ENCODE data around the gene ZRANB2.

DNA sequence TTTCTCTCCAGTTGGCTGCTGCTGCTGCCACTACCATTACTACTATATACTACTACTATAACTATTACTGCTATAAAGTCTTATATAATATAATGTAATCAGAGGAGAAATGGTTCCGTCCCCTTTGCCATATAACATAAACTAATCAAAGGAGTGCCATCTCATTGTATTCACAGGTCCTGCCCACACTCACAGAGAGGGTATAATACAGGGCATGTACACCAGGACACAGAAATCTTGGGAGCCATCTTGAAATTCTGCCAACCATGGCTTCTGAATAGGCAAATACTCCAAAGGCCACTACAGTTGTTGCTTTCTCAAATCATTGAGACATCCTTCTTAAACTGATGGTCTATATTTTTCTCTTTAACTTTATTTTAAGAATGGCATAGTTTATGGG lies 6.9 kb upstream of the ZRANB2 start:
- TF ChIP-seq CTCF (optimal IDR thresholded peaks at IDR 0.05 in 1 of 3, IDR thresholded peaks at IDR 0.05 in 1 of 3, conservative IDR thresholded peaks at IDR 0.05 in 1 of 3; ENCODE audit: extremely low read depth in 1 of 3, insufficient read depth in 2 of 3, low read length in 3 of 3), result no peak
- no peak for TF ChIP-seq EZH2 (IDR thresholded peaks at IDR 0.05; ENCODE audit: low read length)
